Measurements from ENCODE around the gene TOMM34. TPM values are rescaled to one million over a fixed set of nuclear protein-coding genes. Genes with fewer than 3 reads are reported as not detected.

The TOMM34 gene
- total and polyA plus RNA-seq, 2 of the 13 experiments (the other 11 are each of a cell fraction or from before 2014, with no cell fraction given), result 36.2 to 52.0 TPM

- ChIA-PET POLR2A (no interaction called here), CTCF (ENCODE audit: low intra/inter-chr PET ratio, low total read pairs) (no interaction called here)
- H3K79me2 ChIP-seq (ENCODE audit: insufficient read depth, low read length), result no peaks in the 10 kb centered on the region
- H3K9me3 ChIP-seq (ENCODE audit: low read length), result no peaks in the 10 kb centered on the region
- peaks cover 27 to 59% of the 10 kb centered on the region in 2 experiments for H3K36me3 ChIP-seq (replicated peaks in 1 of 2; ENCODE audit: control insufficient read depth in 1 of 2, insufficient read depth in 2 of 2, low read length in 2 of 2)
- 94% methylated on average over 4 of the region's 4 CpGs for WGBS (ENCODE audit: low lambda C conversion rate)
- no peaks in the 10 kb centered on the region for H4K20me1 ChIP-seq (ENCODE audit: insufficient read depth, low read length)
- no peak for TF ChIP-seq TMF1 (CRISPR knock-in tag; IDR thresholded peaks at IDR 0.05; ENCODE audit: low read depth)
- TF ChIP-seq PBX3 (CRISPR knock-in tag; IDR thresholded peaks at IDR 0.05; ENCODE audit: borderline replicate concordance), result no peak
- TF ChIP-seq AFF4 (CRISPR knock-in tag; IDR thresholded peaks at IDR 0.05), result no peak
- no peak for TF ChIP-seq ETV5 (CRISPR knock-in tag; IDR thresholded peaks at IDR 0.05; ENCODE audit: borderline replicate concordance)
- no peak for TF ChIP-seq RBAK (CRISPR knock-in tag; IDR thresholded peaks at IDR 0.05)
- TF ChIP-seq ZNF737 (CRISPR knock-in tag; IDR thresholded peaks at IDR 0.05; ENCODE audit: borderline replicate concordance), result no peak
- no peak for TF ChIP-seq SMAD3 (CRISPR knock-in tag; IDR thresholded peaks at IDR 0.05)
- no peak for TF ChIP-seq NR3C1 (CRISPR knock-in tag; IDR thresholded peaks at IDR 0.05)
- no peak for TF ChIP-seq ZBTB46 (CRISPR knock-in tag; IDR thresholded peaks at IDR 0.05; ENCODE audit: borderline replicate concordance)
- TF ChIP-seq MED8 (CRISPR knock-in tag; IDR thresholded peaks at IDR 0.05; ENCODE audit: insufficient replicate concordance), result no peak
- TF ChIP-seq MYNN (CRISPR knock-in tag; IDR thresholded peaks at IDR 0.05; ENCODE audit: low read depth), result no peak
- TF ChIP-seq ZNF3 (CRISPR knock-in tag; IDR thresholded peaks at IDR 0.05), result no peak
- no peak for FAIRE-seq
- H3K27me3 ChIP-seq (ENCODE audit: control insufficient read depth in 1 of 2, insufficient read depth in 2 of 2, low read length in 2 of 2), result no peaks in the 10 kb centered on the region
- intact Hi-C loops (cut with micrococcal nuclease; ENCODE audit: unreplicated experiment) (no loop called here), in situ Hi-C loops (cut with HindIII; ENCODE audit: extremely low pct_ligation_motif_present, low pct_unique_long_range_greater_than_20kb) (no loop called here)
- H3K4me1 ChIP-seq (ENCODE audit: insufficient read depth, low read length), result no peaks in the 10 kb centered on the region
- BruUV-seq (replicated peaks), result no TSS peak
- no peak for ATAC-seq
- H3K4me3 ChIP-seq (replicated peaks in 1 of 3; ENCODE audit: insufficient read depth in 1 of 3, low read depth in 2 of 3, low read length in 3 of 3), result no peak overlapping the region
- no peak for DNase-seq (ENCODE audit: low spot score)
- no peak overlapping the region for H3K4me2 ChIP-seq (ENCODE audit: low read depth, low read length)
- H3K27ac ChIP-seq (ENCODE audit: extremely low read length, insufficient read depth, low read length), result no peak overlapping the region
- H3K9ac ChIP-seq (ENCODE audit: insufficient read depth, low read depth, low read length), result no peak overlapping the region
- no peak overlapping the region for H2AFZ ChIP-seq (ENCODE audit: low read length)
Observed at GRCh38 chr20:44924541-44924940, 35.7 kb downstream of the TOMM34 start.
